ENCODE data around the gene FBXW11. TPM values are rescaled to one million over a fixed set of nuclear protein-coding genes. Genes with fewer than 3 reads are reported as not detected.

FBXW11 gene
- polyA plus RNA-seq, 1 donor from 2014 or later, result 103 TPM

GRCh38 chr5:171914726-171915338, 91.6 kb downstream of the FBXW11 start:
- TF ChIP-seq EZH2 (IDR thresholded peaks at IDR 0.05; ENCODE audit: borderline replicate concordance, insufficient read depth, low read length, poor library complexity, severe bottlenecking), result no peak
- TF ChIP-seq CTCF (IDR thresholded peaks at IDR 0.05; ENCODE audit: poor library complexity, severe bottlenecking), result no peak
- TF ChIP-seq REST (IDR thresholded peaks at IDR 0.05; ENCODE audit: borderline replicate concordance), result no peak
- no peak for TF ChIP-seq SMC3 (conservative IDR thresholded peaks at IDR 0.05; ENCODE audit: poor library complexity)
- TF ChIP-seq POLR2AphosphoS5 (IDR thresholded peaks at IDR 0.05), result no peak
- no peak for TF ChIP-seq TAF1 (IDR thresholded peaks at IDR 0.05; ENCODE audit: low read depth)
- TF ChIP-seq MXI1 (conservative IDR thresholded peaks at IDR 0.05; ENCODE audit: poor library complexity, severe bottlenecking), result no peak
- TF ChIP-seq RAD21 (conservative IDR thresholded peaks at IDR 0.05), result no peak
- TF ChIP-seq EP300 (conservative IDR thresholded peaks at IDR 0.05; ENCODE audit: poor library complexity, severe bottlenecking), result no peak
- Histone ChIP-seq H3F3A (ENCODE audit: insufficient read depth, low read length, poor library complexity, severe bottlenecking) (no peaks in the 10 kb centered on the region), H3K79me2 (replicated peaks; ENCODE audit: insufficient read depth, low read length) (peaks cover 18% of the 10 kb centered on the region), H3K27ac (ENCODE audit: low read length) (no peak overlapping the region), H2AFZ (ENCODE audit: low read depth, low read length) (no peak overlapping the region), H3K9me3 (ENCODE audit: low read length) (no peaks in the 10 kb centered on the region), H3K27me3 (ENCODE audit: insufficient read depth, low read depth, low read length) (no peaks in the 10 kb centered on the region), H3K9ac (ENCODE audit: low read length) (no peak overlapping the region), H3K4me3 (ENCODE audit: low read length) (peak overlapping the region; percentile 21), H3K36me3 (ENCODE audit: insufficient read depth, low read length) (no peaks in the 10 kb centered on the region), H4K20me1 (ENCODE audit: insufficient read depth) (peaks cover 5% of the 10 kb centered on the region), H3K9me2 (ENCODE audit: insufficient read depth, low read length) (no peaks in the 10 kb centered on the region), H3K4me2 (ENCODE audit: low read length) (no peak overlapping the region)

- Histone ChIP-seq H3K4me2 (ENCODE audit: low read length) (no peak overlapping the region), H2AFZ (ENCODE audit: low read depth, low read length) (no peak overlapping the region), H3K9me2 (ENCODE audit: insufficient read depth, low read length) (no peaks in the 10 kb centered on the region), H3K9me3 (ENCODE audit: low read length) (no peaks in the 10 kb centered on the region), H4K20me1 (ENCODE audit: insufficient read depth) (peaks cover 5% of the 10 kb centered on the region), H3K4me3 (ENCODE audit: low read length) (no peak overlapping the region), H3K36me3 (ENCODE audit: insufficient read depth, low read length) (no peaks in the 10 kb centered on the region), H3K27me3 (ENCODE audit: insufficient read depth, low read depth, low read length) (no peaks in the 10 kb centered on the region), H3K27ac (ENCODE audit: low read length) (no peak overlapping the region), H3F3A (ENCODE audit: insufficient read depth, low read length, poor library complexity, severe bottlenecking) (no peaks in the 10 kb centered on the region), H3K79me2 (replicated peaks; ENCODE audit: insufficient read depth, low read length) (peaks cover 15% of the 10 kb centered on the region), H3K9ac (ENCODE audit: low read length) (no peak overlapping the region)
- no peak for TF ChIP-seq TAF1 (IDR thresholded peaks at IDR 0.05; ENCODE audit: low read depth)
- no peak for TF ChIP-seq EP300 (conservative IDR thresholded peaks at IDR 0.05; ENCODE audit: poor library complexity, severe bottlenecking)
- TF ChIP-seq REST (IDR thresholded peaks at IDR 0.05; ENCODE audit: borderline replicate concordance), result no peak
- no peak for TF ChIP-seq CTCF (IDR thresholded peaks at IDR 0.05; ENCODE audit: poor library complexity, severe bottlenecking)
- no peak for TF ChIP-seq RAD21 (conservative IDR thresholded peaks at IDR 0.05)
- no peak for TF ChIP-seq POLR2AphosphoS5 (IDR thresholded peaks at IDR 0.05)
- no peak for TF ChIP-seq EZH2 (IDR thresholded peaks at IDR 0.05; ENCODE audit: borderline replicate concordance, insufficient read depth, low read length, poor library complexity, severe bottlenecking)
- TF ChIP-seq SMC3 (conservative IDR thresholded peaks at IDR 0.05; ENCODE audit: poor library complexity), result no peak
- TF ChIP-seq MXI1 (conservative IDR thresholded peaks at IDR 0.05; ENCODE audit: poor library complexity, severe bottlenecking), result no peak
Measured at GRCh38 chr5:171913987-171914273, 92.5 kb downstream of the FBXW11 start.
